GM21515 (cell line): ENCODE results near the gene PHLDA3.
"Not testable (repeated sequence)": the region's sequence is repeated elsewhere in the genome, so short reads cannot be mapped to it uniquely, and the experiment has no call there.

Source experiments
- ATAC-seq: cut with Tn5 transposase; IDR thresholded peaks from one replicate; pipeline ENCODE4 v1.9.1; 2021; ENCODE audit not compliant: unreplicated experiment

PHLDA3 gene

GRCh38 chr1:201488830-201489589 is 20.0 kb upstream of the PHLDA3 start:
- no peak for ATAC-seq

DNA sequence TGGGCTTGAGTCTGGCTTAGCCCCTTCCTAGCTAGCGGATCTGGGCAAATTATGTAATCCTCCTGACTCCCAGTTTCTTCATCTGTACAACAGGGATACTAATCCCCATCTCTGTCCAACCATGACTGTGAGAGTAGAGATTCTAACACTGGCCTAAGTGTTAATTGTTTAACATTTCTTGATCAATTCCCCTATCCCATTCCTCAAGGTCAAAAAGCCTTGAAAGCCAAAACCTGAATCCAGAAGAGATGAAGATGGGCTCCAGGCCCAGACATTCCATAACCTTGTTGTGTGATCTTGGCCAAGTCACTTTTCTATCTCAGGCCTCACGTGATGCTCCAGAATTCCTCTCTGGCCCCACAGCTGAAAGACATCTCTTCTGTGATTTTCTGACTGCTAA is 18.8 kb upstream of the PHLDA3 start:
- ATAC-seq: no peak

DNA sequence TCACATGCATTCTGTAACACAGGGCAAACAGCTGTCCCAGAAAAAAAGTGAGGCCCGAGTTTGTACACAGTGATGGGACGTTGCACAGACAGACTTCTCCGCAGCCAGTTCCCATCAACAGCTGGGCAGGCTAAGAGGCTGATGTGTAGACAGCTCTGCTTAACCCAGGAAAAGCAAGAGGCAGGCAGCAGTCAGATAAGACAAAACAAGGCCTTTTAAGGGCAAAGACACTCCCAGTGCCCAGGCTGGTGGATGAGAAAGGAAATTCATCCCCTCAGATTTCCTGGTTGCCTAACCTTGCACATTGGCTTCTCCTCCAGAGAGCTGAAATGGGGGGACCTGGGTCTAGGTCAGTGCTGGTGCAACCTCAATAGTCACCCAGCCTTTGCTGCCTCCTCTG is 17.2 kb upstream of the PHLDA3 start:
- ATAC-seq: no peak

DNA sequence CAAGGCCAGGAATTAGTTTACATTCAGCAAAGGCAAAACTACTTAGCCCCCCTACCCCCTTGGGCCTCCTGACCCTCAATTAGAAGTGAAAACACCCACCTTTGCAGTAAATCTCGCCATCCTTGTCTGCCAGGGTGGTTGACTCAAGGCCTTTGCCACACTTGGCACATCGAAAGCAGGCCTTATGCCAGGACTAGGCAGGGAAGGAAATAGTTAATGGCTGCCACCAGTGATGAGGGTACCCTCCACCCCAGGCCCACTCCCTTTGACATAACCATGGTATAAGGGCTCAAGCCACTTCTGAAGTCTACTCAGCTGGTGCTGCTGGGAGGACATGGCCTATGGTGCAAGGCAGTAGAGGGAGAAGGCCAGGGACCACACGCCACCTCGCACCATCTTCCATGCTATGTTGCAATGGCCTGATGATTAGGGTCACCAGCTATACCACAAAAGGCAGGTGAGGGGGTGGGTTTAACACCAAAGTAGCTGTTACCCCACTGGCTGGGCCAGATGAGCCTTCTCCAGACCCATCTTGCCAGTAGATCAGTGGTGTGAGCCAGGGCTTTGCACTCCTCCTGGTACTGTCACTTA is 16.3 kb upstream of the PHLDA3 start:
- no peak for ATAC-seq

DNA sequence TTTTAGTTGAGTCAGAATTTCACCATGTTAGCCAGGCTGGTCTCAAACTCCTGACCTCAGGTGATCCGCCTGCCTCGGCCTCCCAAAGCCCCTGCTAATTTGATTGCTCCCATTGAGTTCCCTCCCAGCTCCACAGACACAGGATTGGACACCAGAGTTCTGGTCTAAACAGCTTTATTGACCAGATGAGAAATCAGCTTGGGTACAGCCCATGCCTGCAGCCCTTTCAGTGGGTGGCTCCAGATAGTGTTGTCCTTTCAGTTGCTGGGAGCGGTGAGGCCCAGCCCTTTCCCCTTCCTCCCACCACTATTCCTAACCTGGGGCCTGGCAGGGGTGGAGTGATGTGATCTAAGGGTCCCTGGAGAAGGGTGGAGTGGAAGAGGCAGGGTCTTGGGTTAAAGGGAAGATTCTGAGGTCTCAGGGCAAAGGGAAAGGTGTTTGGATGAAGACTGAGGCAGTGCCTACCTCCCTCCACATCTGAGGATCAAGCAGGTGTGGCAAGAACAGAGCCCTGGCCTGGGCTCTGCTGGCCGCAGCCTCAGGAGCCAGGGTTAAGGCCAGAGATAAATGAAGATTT is 14.5 kb upstream of the PHLDA3 start:
- no peak for ATAC-seq

DNA sequence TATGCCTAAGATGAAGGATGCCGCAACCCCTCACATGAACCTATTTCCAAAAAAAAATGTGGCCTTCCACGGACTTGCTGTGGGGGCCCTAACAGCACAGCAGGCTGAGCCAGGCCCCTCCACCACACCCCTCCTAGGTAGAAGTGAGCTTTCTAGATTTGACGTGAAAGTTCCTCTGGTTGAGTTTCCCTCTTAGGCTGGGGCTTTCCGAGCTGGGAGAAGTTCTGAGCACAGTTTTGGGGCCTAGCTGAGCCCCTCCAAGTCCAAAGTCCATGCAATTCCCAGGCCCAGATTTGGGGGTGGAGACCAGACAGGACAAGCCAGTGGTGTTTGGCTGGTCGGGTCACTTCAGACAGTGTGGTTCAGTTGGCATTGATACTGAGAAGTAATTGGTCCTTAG is 13.8 kb upstream of the PHLDA3 start:
- ATAC-seq: no peak

DNA sequence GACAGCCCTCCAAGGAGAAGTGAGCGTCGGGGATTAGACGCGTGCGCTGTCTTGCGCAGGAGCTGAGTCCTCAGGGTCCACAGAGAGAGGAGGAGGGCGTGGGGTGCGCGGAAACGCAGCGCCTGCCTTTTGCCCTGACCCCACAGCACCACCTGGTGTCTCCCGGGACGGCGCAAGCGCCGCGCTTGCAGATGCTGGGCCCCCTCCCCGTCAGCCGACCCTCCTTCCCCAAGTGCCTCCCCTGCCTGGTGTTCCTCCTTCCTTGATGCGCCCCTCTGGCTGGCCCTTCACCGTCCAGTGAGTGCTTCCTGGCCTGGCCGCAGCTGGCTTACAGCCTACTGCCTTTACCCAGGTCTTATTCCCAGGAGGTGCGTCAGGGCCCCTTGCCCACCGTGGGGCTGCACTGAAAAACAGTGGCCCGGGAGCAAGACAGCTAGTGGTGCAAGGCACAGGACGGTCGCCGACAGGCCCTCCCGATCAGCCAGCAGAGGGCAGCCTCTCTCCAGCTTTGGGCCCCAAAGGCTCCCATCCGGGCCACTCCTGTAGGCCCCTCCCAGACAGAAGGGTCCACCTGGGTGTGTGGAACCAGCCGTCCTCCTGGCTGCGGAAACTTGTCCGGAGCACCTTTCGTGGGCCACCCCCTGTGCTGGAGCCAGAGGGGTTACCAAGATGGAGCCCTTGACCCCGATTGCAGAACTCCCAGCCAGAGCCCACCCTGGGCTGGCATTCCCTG is 12.9 kb upstream of the PHLDA3 start:
- peak; percentile 66 for ATAC-seq

- no peak for ATAC-seq
Measured at GRCh38 chr1:201481004-201481380, 12.0 kb upstream of the PHLDA3 start.

- ATAC-seq: peak; percentile 51
Measured at GRCh38 chr1:201480231-201481003, 11.4 kb upstream of the PHLDA3 start.

DNA sequence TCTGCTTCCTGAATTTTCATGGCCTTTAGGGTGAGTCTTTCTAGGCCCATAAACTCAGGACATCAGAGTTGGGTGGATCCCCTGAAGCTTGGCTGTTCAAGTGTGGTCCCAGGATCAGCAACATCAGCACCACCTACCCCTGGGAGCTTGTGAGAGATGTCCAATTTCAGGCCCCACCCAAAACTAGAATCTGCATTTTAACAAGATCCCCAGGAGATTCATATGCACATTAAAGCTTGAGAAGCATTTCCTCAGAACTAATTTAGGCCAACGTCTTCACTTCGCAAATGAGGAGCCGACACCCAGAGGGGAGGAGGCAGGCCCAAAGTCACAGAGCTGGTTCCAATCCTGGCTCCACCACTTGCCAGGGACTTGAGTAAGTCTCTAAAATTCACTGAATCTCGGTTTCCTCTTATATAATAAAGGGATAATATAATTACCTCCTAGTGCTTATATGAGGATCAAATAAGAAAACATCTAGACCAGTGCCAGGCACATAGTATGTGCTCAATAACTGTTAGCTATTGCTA is 10.3 kb upstream of the PHLDA3 start:
- no peak for ATAC-seq

GRCh38 chr1:201478666-201479065 is 9.7 kb upstream of the PHLDA3 start:
- ATAC-seq: not testable (repeated sequence)

DNA sequence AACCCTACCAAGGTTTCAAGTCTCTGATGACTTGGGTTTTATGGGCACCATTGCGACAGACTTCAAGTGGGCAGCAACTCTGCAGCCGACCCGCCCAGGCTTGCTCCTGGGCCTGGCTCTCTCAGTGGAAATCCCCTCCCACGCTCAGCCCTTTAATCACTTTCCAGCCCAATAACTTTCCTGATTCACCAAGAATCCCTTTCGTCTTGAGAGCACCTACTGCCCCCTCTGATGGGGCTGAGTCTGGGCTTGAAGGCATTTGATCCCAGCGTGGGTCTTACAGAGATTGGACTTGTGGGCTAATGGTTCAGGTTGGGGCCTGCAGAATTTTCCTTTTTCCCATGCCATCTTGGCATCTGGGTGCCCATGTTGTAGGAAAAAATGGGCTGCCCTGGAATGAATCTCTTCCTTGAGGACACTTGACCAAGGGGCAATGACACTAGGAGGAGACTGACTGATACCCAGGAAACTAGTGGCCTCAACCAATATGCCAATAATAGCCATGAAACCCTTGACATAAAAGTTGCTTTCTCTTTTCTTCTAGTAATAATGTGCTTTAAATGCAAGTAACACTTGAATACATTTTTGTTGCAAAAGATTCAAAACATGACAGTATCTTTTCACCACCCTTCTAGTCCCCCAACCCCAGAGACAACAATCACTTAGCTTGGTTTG is 7.8 kb upstream of the PHLDA3 start:
- ATAC-seq: no peak

GRCh38 chr1:201475915-201476669 is 7.1 kb upstream of the PHLDA3 start:
- ATAC-seq: no peak

DNA sequence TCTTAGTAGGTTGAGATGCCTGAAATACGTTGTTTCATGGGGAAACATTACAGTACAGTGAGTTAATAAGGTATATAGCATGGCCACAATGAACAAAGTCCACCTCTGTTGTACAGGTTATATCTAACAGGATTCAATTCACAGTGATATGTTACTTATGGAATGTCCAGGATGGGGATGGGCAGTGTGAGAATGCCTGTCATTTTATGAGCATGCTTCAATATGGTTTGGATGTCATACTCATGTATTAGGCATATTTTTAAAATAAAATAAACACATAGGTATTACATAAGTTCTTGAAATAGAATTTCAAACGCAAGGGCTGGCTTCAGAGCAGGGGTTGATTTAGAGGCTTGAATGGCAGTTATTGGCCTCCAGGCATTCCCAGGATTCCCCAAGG is 6.1 kb upstream of the PHLDA3 start:
- no peak for ATAC-seq

GRCh38 chr1:201473296-201473695 is 4.3 kb upstream of the PHLDA3 start:
- no peak for ATAC-seq

DNA sequence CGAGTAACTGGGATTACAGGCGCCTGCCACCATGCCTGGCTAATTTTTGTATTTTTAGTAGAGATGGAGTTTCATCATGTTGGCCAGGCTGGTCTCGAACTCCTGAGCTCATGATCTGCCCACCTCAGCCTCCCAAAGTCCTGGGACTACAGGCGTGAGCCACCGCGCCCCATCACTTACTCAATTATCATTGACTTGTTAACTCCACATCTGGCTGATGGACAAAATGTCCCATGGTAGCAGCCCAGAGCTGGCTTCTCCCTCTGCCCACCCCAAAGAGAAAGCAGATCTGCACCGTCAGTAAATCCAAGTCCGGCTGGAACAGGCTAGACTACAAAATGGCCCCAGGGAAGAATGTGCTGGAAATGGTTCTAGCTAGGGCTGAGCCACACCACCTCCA is 3.3 kb upstream of the PHLDA3 start:
- not testable (repeated sequence) for ATAC-seq

DNA sequence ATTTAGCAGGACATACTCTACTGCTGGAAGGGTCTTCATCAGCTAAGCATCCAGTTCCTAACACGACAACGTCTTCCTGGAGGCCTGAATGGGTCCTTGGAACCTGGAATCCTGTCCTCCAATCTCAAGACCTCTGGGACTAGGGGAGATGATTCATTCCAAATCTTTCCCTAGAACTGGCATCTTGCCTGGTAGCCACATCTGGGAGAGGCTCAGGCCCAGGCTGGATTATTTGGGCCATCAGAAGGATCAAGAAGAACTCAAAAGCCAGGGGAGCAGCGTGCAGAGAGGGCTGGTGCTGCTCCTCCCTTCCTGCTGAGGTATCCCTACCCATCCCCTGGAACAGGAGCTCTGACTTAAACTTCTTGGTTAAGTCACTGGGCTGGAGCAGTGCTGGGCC is 2.8 kb upstream of the PHLDA3 start:
- ATAC-seq: no peak

GRCh38 chr1:201470581-201470980 is 1.6 kb upstream of the PHLDA3 start:
- ATAC-seq: no peak

DNA sequence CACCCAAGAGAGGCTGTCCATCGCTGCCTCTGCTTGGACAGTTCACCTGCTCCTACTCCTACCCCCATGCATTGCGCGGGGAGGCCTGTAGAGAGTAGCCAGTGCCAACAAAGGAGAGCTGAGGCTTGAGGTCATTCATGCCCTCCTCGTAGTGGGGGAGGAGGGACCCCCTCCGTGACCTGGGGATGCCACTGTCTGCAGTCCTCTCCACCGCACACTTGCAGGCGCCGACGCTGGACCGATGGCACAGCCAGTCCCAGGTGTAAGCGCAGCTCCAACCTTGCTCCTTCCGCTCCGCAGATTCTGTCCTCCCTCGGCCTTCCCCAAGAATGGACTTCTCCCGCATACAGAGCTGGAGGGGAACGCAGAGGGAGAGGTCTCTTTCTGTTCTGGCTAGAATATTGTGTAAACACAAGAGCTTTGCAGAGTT is 672 bp upstream of the PHLDA3 start:
- ATAC-seq: no peak

- ATAC-seq: peak; percentile 41
Measured at GRCh38 chr1:201468501-201468843, 516 bp downstream of the PHLDA3 start.
